SK-N-SH (cell line): ENCODE measurements around the gene SUV39H2. TPM values are rescaled to one million over a fixed set of nuclear protein-coding genes. Genes with fewer than 3 reads are reported as not detected.

Source experiments
- CTCF ChIA-PET: fragments of 300-600, 350-600 bp; formaldehyde crosslinking; extraction: SDS; loops from one replicate; lab custom pipeline; 2021; lab: Yijun Ruan, JAX
- POLR2A ChIA-PET: fragments of 350-600 bp; sonication (Branson Sonifier 250); formaldehyde crosslinking; extraction: SDS; loops from one replicate; lab custom pipeline; 2020; ENCODE audit warnings: antibody characterized with exemption, inconsistent platforms; lab: Yijun Ruan, JAX
- DNase-seq: peaks from one replicate; pipeline ENCODE4 v3.0.0; 2012
- H2AFZ ChIP-seq: fragments of 200-600 bp; sonication (generic); 2 replicates; pipeline ENCODE4 v1.8.1; 2016; ENCODE audit warnings: antibody characterized with exemption, mild to moderate bottlenecking, low read depth
- H3F3A ChIP-seq: fragments of 200-600 bp; sonication (generic); replicated peaks from 2 replicates; pipeline ENCODE3; 2016; ENCODE audit warnings: antibody characterized with exemption, mild to moderate bottlenecking; ENCODE audit not compliant: insufficient read depth
- H3K27ac ChIP-seq, 2 experiments: fragments of 200-500 bp in 1 of 2; fragments of 200-600 bp in 1 of 2; sonication (Bioruptor generic) in 1 of 2; sonication (generic), shearing (Covaris generic) in 1 of 2; 2 replicates each; pipeline versions ENCODE4 v1.5.1 to v1.6.1; 2014 to 2016; ENCODE audit warnings: low read depth in 2 of 2, inconsistent platforms in 1 of 2, low read length in 1 of 2, mild to moderate bottlenecking in 1 of 2, mixed read lengths in 1 of 2
- H3K27me3 ChIP-seq: fragments of 200-600 bp; sonication (generic), shearing (Covaris generic); 2 replicates; pipeline ENCODE4 v1.6.1; 2016; ENCODE audit warnings: mixed run types; ENCODE audit not compliant: insufficient read depth
- H3K36me3 ChIP-seq, 2 experiments: fragments of 200-500 bp in 1 of 2; fragments of 200-600 bp in 1 of 2; sonication (Bioruptor generic) in 1 of 2; sonication (generic) in 1 of 2; replicated peaks in 1 of 2; 2 replicates each; pipeline versions ENCODE3 to v1.5.1; 2014 to 2016; ENCODE audit warnings: low read length in 1 of 2, mild to moderate bottlenecking in 1 of 2; ENCODE audit not compliant: insufficient read depth in 2 of 2, control insufficient read depth in 1 of 2
- H3K4me1 ChIP-seq, 2 experiments: fragments of 200-500 bp in 1 of 2; fragments of 200-600 bp in 1 of 2; sonication (Bioruptor generic) in 1 of 2; sonication (generic), shearing (Covaris generic) in 1 of 2; 2 replicates each; pipeline versions ENCODE4 v1.5.1 to v1.6.1; 2014 to 2016; ENCODE audit warnings: low read depth in 1 of 2, low read length in 1 of 2, mixed run types in 1 of 2; ENCODE audit not compliant: insufficient read depth in 2 of 2, control insufficient read depth in 1 of 2
- H3K4me2 ChIP-seq: fragments of 200-600 bp; sonication (generic), shearing (Covaris generic); 2 replicates; pipeline ENCODE4 v1.6.1; 2017; ENCODE audit warnings: mixed run types
- H3K4me3 ChIP-seq, 2 experiments: fragments of 200-500 bp in 1 of 2; fragments of 200-600 bp in 1 of 2; sonication (Bioruptor generic) in 1 of 2; sonication (generic), shearing (Covaris generic) in 1 of 2; 2 replicates each; pipeline versions ENCODE4 v1.5.1 to v1.8.1; 2014 to 2016; ENCODE audit warnings: low read depth in 2 of 2, inconsistent platforms in 1 of 2, low read length in 1 of 2, mild to moderate bottlenecking in 1 of 2, mixed read lengths in 1 of 2, moderate library complexity in 1 of 2
- H3K79me2 ChIP-seq: fragments of 200-600 bp; sonication (generic); 2 replicates; pipeline ENCODE4 v1.8.1; 2017; ENCODE audit warnings: mild to moderate bottlenecking; ENCODE audit not compliant: insufficient read depth
- H3K9ac ChIP-seq: fragments of 200-600 bp; sonication (generic); 2 replicates; pipeline ENCODE4 v1.6.1; 2017; ENCODE audit warnings: mixed run types
- H3K9me2 ChIP-seq: fragments of 200-600 bp; sonication (generic); 2 replicates; pipeline ENCODE4 v1.6.1; 2017; ENCODE audit warnings: mixed run types
- H3K9me3 ChIP-seq: fragments of 200-600 bp; sonication (generic); 2 replicates; pipeline ENCODE4 v1.6.1; 2017; ENCODE audit warnings: mixed run types, mild to moderate bottlenecking, moderate library complexity
- H4K20me1 ChIP-seq: fragments of 200-600 bp; sonication (generic); 2 replicates; pipeline ENCODE4 v1.6.1; 2017; ENCODE audit warnings: mild to moderate bottlenecking, mixed run types; ENCODE audit not compliant: insufficient read depth
- CTCF ChIP-seq: fragments of 200-600 bp; sonication (generic); IDR thresholded peaks from 2 replicates; pipeline ENCODE4 v1.6.1; 2017; ENCODE audit warnings: antibody characterized with exemption, mild to moderate bottlenecking, moderate library complexity
- EP300 ChIP-seq, 2 experiments: IDR thresholded peaks; 2 replicates each; pipeline versions ENCODE4 v1.4.0 to v1.6.1; 2012; ENCODE audit warnings: borderline replicate concordance in 1 of 2, low read depth in 1 of 2, low read length in 1 of 2
- EZH2phosphoT487 ChIP-seq: fragments of 200-600 bp; sonication (generic); IDR thresholded peaks from 2 replicates; pipeline ENCODE4 v1.6.1; 2017; ENCODE audit warnings: low read depth, mixed run types, mild to moderate bottlenecking, antibody characterized with exemption, moderate library complexity, borderline replicate concordance
- FOXJ3 ChIP-seq: sonication (generic); formaldehyde crosslinking; IDR thresholded peaks from 2 replicates; pipeline ENCODE4 v1.5.1; 2020; ENCODE audit warnings: mild to moderate bottlenecking, missing genetic modification reagents
- GABPA ChIP-seq: IDR thresholded peaks from 2 replicates; pipeline ENCODE4 v1.4.0; 2012; ENCODE audit warnings: low read depth, mild to moderate bottlenecking
- GATA2 ChIP-seq: sonication (generic); formaldehyde crosslinking; IDR thresholded peaks from 2 replicates; pipeline ENCODE4 v1.5.0; 2020; ENCODE audit warnings: mild to moderate bottlenecking, missing genetic modification reagents
- IRF3 ChIP-seq: fragments of 150-350 bp; IDR thresholded peaks from 2 replicates; pipeline ENCODE4 v1.6.1; 2016; ENCODE audit warnings: mild to moderate bottlenecking, low read depth, low read length
- JUND ChIP-seq: IDR thresholded peaks from 2 replicates; pipeline ENCODE4 v1.4.0; 2012
- NFIC ChIP-seq: IDR thresholded peaks from 2 replicates; pipeline ENCODE4 v1.4.0; 2012; ENCODE audit warnings: borderline replicate concordance
- NRF1 ChIP-seq: IDR thresholded peaks from 2 replicates; pipeline ENCODE4 v1.6.1; 2012; ENCODE audit warnings: low read depth, mild to moderate bottlenecking, low read length
- RAD21 ChIP-seq: IDR thresholded peaks from 2 replicates; pipeline ENCODE4 v1.6.1; 2012; ENCODE audit warnings: mild to moderate bottlenecking, low read length
- REST ChIP-seq: IDR thresholded peaks from 2 replicates; pipeline ENCODE4 v1.6.1; 2012; ENCODE audit warnings: mild to moderate bottlenecking, low read depth, low read length, moderate library complexity
- RXRA ChIP-seq: IDR thresholded peaks from 2 replicates; pipeline ENCODE4 v1.4.0; 2012; ENCODE audit warnings: low read depth, mild to moderate bottlenecking, borderline replicate concordance
- WGBS: methylation state at CpG from one replicate; pipeline ENCODE4 v1.1.6; 2017; ENCODE audit warnings: low lambda C conversion rate; 5-methylcytosine and 5-hydroxymethylcytosine counted together
- polyA plus RNA-seq, 3 experiments: library from polyadenylated mRNA; depleted of rRNA; stranded (reverse); fragments of >200 nt; gene quantifications; 2 replicates each; pipeline ENCODE4 v1.2.3, GENCODE V29; 2012

SUV39H2 gene
- polyA plus RNA-seq, 1 of the 3 experiments (the other 2 are of a cell fraction): 4.6 TPM

- TF ChIP-seq REST (no peak), JUND (no peak), IRF3 (no peak)
These were observed 33.1 kb downstream of the SUV39H2 start (continued) for GRCh38 chr10:14911801-14912200.

- no peak for TF ChIP-seq GATA2 (CRISPR knock-in tag)
- TF ChIP-seq RAD21: no peak
- TF ChIP-seq NRF1: no peak
- no peak for TF ChIP-seq JUND
- TF ChIP-seq CTCF: no peak
- TF ChIP-seq RXRA: no peak
- no peak for TF ChIP-seq FOXJ3 (CRISPR knock-in tag)
- no peak for TF ChIP-seq NFIC
- no peak for TF ChIP-seq GABPA
- TF ChIP-seq EP300 (IDR thresholded peaks at IDR 0.05; ENCODE audit: borderline replicate concordance in 1 of 2, low read depth in 1 of 2, low read length in 1 of 2): no peak
- no peak for TF ChIP-seq EZH2phosphoT487
- no peak for DNase-seq
- H3K9me3 ChIP-seq: peaks cover 17% of the 10 kb centered on the region
- H3K27ac ChIP-seq: no peak overlapping the region
- H3K36me3 ChIP-seq: peaks cover 66 to 82% of the 10 kb centered on the region in 2 experiments
- H3K4me2 ChIP-seq: no peak overlapping the region
- H3F3A ChIP-seq: peaks cover 10% of the 10 kb centered on the region
- H4K20me1 ChIP-seq: no peaks in the 10 kb centered on the region
- H3K9me2 ChIP-seq: no peaks in the 10 kb centered on the region; the same call in 1 of the 2 replicates
- no peaks in the 10 kb centered on the region for H3K4me1 ChIP-seq
- WGBS: 93% methylated on average over 2 of the region's 2 CpGs
- H3K4me3 ChIP-seq: no peak overlapping the region
- H3K79me2 ChIP-seq: peaks cover 13% of the 10 kb centered on the region; the same call in 1 of the 2 replicates
- POLR2A ChIA-PET: no interaction called here
- no peak overlapping the region for H3K9ac ChIP-seq
- H2AFZ ChIP-seq: no peak overlapping the region
- no peaks in the 10 kb centered on the region for H3K27me3 ChIP-seq
- CTCF ChIA-PET: no interaction called here
These were observed 37.9 kb downstream of the SUV39H2 start for GRCh38 chr10:14916600-14916999.
